GM12892 (cell line): ENCODE results near the gene ZDHHC22.
"Not testable (repeated sequence)": the region's sequence is repeated elsewhere in the genome, so short reads cannot be mapped to it uniquely, and the experiment has no call there.

Experiments used
- DNase-seq: peaks from one replicate; pipeline ENCODE4 v3.0.0; 2011; ENCODE audit not compliant: insufficient read length
- FAIRE-seq: peaks from 2 replicates; lab custom pipeline; 2011; peaks lifted over from hg19 to GRCh38; lab: Jason Lieb, UNC
- POLR2A ChIP-seq: IDR thresholded peaks from 2 replicates; pipeline ENCODE4 v1.6.1; 2011; ENCODE audit warnings: low read depth, low read length, control low read depth
- POLR2AphosphoS5 ChIP-seq: IDR thresholded peaks from 2 replicates; pipeline ENCODE4 v1.6.1; 2011; ENCODE audit warnings: low read depth, low read length, control low read depth
- TAF1 ChIP-seq: IDR thresholded peaks from 2 replicates; pipeline ENCODE4 v1.6.1; 2011; ENCODE audit warnings: low read depth, mild to moderate bottlenecking, control low read depth, low read length, borderline replicate concordance

Gene ZDHHC22

DNA sequence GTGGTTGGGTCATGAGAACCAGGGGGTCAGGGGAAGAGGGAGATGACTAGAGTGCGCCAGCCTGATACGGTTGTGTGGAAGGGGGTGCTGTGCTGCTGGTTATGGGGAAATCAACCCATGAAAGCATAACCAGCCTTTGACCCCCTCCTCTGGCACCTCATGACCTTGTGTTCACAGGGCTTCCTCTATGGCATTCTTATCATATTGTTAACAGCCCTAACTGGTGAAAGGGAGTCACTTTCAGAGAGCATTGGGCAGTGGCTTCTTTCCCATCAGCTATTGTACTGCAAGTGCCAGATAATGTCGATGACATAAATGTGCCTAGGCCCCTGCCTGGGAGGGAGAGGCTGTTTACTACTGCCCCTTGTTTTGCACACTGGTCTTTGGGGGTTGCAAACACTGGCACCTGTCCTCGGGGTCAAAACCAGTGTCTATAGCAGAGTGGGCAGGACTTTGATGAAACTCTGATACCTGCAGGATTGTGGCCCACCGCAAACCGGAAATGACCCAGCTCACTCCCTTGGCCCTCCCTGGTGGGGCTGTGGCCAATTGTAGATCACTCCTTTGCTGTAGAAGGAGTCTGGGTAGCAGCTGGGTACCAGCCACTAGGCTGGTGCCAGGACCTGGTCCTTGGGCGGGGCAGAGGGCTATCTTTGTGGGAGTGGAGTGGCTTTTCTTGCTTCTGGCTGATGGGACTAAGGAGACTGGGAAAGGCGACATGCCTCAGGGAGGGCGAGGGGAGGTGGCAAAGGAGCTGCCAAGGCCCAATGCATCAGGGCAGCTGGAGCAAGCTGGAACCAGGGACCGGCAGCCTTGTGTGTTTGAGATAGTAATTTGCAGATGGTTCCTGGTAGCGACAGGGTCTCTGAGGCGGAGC, 39.4 kb upstream of the ZDHHC22 start:
- no peak for FAIRE-seq
- no peak for DNase-seq

DNA sequence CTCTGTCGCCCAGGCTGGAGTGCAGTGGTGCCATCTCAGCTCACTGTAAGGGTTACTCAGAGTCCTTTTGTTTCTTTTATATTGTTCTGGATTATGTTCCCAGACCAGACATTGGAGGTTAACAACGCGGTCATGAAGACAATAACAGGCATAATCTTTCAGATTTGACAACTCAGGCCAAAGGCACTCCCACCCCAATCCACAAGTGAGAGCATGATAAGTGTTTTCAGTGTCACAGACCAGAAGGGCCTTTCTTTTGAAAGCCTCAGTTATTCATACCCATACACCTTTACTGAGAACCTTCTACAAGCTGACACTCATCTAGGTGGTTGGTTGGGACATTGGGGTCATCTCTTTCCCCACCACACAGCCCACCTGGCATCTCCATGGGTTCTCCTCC, 37.1 kb upstream of the ZDHHC22 start:
- FAIRE-seq (no peak), DNase-seq (no peak)
- TF ChIP-seq POLR2A (no peak), TAF1 (no peak), POLR2AphosphoS5 (no peak)

More for the DNA sequence above, 39.4 kb upstream of the ZDHHC22 start:
- TF ChIP-seq POLR2A (no peak), TAF1 (no peak), POLR2AphosphoS5 (no peak)

DNA sequence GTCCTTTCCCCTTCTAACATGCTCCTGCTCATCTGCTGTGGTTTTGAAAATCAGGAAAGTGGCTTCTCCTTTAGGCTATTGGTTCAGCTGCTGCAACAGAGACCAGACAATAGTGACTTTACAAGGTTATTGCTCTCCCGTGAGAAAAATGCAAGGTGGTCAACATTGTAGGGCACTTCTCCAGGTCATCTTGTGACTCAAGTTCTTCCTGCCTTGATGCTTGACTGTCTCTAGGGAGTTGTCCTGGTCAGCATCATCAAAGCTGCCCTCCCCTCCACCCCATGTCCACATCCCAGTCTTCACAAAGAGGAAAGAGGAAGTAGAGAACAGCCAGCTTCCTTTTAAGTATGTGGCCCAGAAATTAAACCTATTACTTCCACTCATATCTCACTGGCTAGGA, 36.1 kb upstream of the ZDHHC22 start:
- FAIRE-seq = no peak
- TF ChIP-seq POLR2AphosphoS5 (no peak), POLR2A (no peak), TAF1 (no peak)
- no peak for DNase-seq

DNA sequence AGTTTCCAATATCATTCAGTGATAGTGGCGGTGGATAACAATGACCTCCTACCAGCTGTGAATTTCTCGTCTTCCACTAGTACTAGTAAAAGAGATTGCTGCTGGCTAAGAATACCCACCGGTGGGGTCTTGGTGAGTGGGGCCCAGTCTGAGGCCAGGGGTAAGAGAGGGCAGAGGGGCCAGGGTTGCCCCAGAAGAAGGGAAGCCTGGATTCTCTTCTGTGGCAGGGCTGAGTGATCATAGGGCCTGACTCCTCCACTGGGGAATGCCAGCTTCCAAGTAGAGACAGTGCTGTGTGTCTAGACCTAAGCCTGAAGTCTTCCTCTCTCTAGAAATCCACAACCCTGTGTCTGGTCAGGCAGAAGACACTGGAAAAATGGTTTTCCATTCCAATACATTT, 34.3 kb upstream of the ZDHHC22 start:
- TF ChIP-seq TAF1 = no peak
- TF ChIP-seq POLR2AphosphoS5 = no peak
- TF ChIP-seq POLR2A = no peak
- no peak for FAIRE-seq
- DNase-seq = no peak

DNA sequence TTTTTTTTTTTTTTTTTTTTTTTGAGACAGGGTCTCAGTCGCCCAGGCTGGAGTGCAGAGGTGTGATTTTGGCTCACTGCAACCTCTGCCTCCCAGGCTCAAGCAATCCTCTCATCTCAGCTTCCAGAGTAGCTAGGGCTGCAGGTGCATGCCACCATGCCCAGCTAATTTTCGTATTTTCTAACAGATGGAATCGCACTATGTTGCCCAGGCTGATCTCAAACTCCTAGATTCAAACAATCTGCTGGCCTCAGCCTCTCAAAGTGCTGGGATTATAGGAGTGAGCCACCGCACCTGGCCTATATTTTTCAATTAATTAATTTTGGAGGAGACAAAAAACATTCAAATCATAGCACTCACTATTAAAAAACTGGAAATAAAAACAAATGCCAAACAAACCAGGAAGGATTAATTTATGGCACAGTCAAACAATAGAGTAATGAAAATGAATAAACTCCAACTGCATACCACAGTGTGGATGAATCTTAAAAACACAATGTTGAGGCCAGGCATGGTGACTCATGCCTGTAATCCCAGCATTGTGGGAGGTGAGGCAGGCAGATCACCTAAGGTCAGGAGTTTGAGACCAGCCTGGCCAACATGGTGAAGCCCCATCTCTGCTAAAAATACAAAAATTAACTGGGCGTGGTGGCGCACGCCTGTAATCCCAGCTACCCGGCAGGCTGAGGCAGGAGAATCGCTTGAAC, 32.5 kb upstream of the ZDHHC22 start:
- FAIRE-seq, DNase-seq: not testable (repeated sequence)

DNA sequence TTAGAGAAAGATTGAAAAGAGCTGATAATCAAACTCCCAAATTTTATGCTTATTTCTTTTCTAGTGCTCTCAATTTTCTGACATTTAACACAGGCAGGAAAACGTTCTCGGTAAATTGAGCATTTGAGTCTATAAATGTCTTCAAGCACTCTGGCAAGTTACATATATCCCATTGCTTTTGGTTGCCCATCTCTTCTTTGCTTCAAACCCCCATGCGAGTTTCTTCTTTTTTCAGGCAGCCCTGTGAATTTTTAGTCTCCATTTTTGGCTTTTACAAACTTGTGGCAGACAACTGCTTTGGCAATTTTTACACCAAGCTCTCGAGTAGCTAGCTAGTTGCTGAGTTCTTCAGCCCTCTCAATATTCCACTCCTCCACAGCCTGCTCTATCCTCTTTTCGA, 31.3 kb upstream of the ZDHHC22 start:
- FAIRE-seq (no peak), DNase-seq (no peak)
- TF ChIP-seq POLR2A (no peak), TAF1 (no peak), POLR2AphosphoS5 (no peak)

DNA sequence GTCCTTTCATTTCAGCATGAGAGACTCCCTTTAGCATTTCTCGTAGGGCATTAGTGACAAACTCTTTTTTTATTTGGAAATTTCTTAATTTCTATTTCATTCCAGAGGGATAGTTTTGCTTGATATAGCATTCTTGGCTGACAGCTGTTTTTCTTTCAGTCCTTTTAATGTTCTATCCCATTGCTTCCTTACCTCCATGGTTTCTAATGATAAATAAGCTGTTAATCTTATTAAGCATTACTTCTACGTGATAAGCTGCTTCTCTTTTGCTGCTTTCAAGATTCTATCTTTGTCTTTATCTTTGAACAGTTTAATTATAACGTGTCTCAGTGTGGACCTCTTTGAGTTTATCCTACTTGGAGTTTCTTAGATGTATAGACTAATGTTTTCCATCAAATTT, 28.5 kb upstream of the ZDHHC22 start:
- DNase-seq = no peak
- no peak for TF ChIP-seq POLR2AphosphoS5
- TF ChIP-seq TAF1 = no peak
- no peak for TF ChIP-seq POLR2A
- FAIRE-seq = no peak

DNA sequence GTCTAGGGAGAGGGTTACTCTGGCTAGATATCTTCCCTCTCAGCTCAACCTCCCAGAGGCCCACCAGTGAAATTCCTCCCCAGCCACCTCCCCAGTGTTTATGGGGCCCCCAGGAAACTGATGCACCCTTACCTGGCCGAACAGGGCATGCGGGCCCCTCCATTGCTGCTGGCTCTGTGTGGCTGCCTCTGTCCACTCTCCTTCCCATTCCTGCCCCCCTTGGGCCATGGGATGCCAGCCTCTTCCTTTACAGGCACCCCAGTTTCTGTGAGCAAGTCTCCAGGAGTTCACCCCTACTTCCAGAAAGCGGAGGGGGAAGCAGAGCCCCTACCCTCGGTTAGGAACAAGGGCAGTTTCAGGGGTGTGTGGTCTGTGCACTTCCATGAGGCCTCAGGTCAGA, 19.4 kb upstream of the ZDHHC22 start:
- FAIRE-seq (no peak), DNase-seq (no peak)
- TF ChIP-seq POLR2A = no peak
- TF ChIP-seq POLR2AphosphoS5 = no peak
- no peak for TF ChIP-seq TAF1

DNA sequence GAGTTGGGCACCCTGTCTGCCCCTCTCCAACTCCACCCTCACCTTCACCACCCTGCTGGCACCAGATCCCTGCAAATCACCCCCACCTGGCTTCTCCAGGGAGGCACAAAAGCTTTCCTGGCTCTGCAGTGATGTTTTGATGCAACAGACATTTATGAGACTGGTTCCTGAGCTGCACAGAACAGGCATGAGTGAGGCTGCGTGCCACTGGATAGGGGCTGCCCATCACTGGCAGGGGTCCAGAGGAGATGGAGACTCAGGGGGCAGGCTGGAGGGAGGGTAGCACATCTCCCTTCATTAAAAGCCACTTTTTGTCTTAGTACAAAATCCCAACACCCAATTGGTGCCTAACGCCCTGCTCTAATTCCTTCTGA, 17.3 kb upstream of the ZDHHC22 start:
- TF ChIP-seq POLR2AphosphoS5 (no peak), POLR2A (no peak), TAF1 (no peak)
- DNase-seq = no peak
- FAIRE-seq = no peak

DNA sequence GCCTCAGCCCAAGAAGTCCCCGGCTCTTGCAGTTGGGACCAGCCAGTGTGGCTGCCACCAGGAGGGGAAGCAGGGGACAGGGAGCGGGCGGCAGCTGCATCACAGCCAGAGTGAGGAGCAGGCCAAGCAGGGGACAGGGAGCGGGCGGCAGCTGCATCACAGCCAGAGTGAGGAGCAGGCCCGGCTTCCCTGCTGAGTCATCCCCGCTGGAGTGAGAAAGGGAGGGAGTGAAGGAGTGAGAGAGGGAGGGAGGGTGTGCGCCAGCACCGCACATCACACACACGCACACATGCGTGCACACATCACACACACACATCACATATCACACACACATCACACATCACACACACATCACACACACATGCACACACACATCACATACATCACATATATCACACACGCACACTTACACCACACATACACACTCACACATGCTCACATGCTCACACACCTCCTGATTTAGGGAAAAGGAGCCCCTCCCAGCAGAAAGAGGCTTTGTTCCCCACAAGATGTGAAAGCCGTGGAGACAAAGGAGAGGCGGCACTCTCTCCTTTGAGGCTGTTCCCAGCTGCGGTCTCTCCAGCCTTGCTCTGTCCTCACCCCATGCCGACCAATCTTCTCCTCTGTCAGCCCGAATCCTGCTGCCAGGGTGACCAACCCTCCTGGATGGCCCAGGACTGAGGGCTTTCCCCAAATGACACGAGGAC, 16.7 kb upstream of the ZDHHC22 start:
- DNase-seq (no peak), FAIRE-seq (no peak)
- TF ChIP-seq POLR2A (no peak), POLR2AphosphoS5 (no peak), TAF1 (no peak)

DNA sequence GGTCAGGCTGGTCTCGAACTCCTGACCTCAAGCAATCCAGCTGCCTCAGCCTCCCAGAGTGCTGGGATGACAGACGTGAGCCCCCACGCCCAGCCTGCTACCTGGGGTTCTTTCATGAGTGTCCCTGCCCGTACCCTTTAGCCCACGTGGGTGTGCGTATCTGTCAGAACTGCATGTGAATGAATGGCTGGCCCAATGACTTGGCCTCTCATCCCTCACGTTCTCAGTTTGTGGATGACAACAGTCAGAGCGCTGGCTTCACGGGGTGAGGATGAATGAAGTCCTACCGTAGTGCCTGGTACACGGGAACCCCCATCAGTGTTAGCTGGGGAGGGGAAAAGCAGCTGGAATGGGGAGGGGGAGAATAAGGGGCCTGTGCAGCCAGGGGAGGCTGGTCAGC, 16.1 kb upstream of the ZDHHC22 start:
- no peak for TF ChIP-seq TAF1
- no peak for TF ChIP-seq POLR2AphosphoS5
- TF ChIP-seq POLR2A = no peak
- no peak for FAIRE-seq
- no peak for DNase-seq

DNA sequence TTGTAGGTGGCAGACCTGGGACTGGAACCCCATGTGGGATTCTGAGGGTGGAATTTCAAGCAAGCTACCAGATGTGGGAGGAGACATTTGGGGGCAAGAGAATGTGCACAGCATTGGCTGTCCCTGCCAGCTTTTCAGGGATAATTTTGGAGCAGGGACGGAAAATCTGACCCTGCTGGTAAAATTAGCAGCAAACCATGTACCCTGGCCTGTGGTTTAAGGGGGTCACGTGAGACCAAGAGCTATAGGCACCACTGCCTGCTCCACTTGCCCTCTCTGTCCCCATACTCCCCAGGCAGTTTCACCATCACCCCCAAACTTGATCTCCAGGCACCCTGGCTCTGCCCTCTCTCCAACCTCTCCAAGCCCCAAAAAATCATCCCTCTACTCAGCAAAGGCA, 13.5 kb upstream of the ZDHHC22 start:
- TF ChIP-seq POLR2AphosphoS5 = no peak
- no peak for TF ChIP-seq TAF1
- no peak for TF ChIP-seq POLR2A
- DNase-seq (no peak), FAIRE-seq (no peak)
